Measurements from ENCODE around the gene ARHGAP42. TPM values are rescaled to one million over a fixed set of nuclear protein-coding genes. Genes with fewer than 3 reads are reported as not detected.

Gene ARHGAP42
- total and polyA plus RNA-seq, 10 of the 15 experiments (the other 5 are each of a cell fraction or from before 2014, with no cell fraction given), result 1.8 to 6.3 (median 3.2) TPM

DNA sequence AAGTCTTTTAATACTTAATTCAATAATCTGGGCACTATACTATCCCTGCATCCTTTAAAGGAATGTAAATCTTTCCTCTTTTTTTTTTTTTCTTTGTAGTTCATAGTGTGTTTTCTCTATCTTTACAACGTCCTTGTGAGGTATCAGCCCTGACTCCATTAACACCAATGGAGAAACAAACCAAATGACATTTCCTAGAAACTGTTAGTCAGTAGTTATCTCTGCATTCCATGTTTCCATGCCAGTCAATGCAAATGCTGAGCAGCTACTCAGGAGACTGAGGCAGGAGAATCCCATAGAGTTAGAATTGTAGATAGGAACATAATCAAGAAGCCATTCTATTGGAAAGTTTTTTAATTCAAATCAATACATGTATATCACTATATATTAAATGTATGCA, 182.2 kb downstream of the ARHGAP42 start:
- ATAC-seq (no peak), FAIRE-seq (no peak), DNase-seq (ENCODE audit: low read depth, low spot score) (no peak)
- H3K4me2 ChIP-seq (ENCODE audit: control insufficient read depth, insufficient read depth), result no peak overlapping the region
- no peak overlapping the region for H3K4me3 ChIP-seq
- no peak for TF ChIP-seq ATF7 (IDR thresholded peaks at IDR 0.05; ENCODE audit: low read depth)
- TF ChIP-seq SMARCA5 (IDR thresholded peaks at IDR 0.05), result no peak
- no peak for TF ChIP-seq TAF1 (IDR thresholded peaks at IDR 0.05; ENCODE audit: borderline replicate concordance, low read depth, low read length)
- TF ChIP-seq, protein P1, sequence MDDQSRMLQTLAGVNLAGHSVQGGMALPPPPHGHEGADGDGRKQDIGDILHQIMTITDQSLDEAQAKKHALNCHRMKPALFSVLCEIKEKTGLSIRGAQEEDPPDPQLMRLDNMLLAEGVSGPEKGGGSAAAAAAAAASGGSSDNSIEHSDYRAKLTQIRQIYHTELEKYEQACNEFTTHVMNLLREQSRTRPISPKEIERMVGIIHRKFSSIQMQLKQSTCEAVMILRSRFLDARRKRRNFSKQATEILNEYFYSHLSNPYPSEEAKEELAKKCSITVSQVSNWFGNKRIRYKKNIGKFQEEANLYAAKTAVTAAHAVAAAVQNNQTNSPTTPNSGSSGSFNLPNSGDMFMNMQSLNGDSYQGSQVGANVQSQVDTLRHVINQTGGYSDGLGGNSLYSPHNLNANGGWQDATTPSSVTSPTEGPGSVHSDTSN (IDR thresholded peaks at IDR 0.05; ENCODE audit: insufficient replicate concordance, low read depth, low read length), result no peak
- no peak for TF ChIP-seq SMC3 (IDR thresholded peaks at IDR 0.05; ENCODE audit: borderline replicate concordance, low read length)
- TF ChIP-seq EGR1 (IDR thresholded peaks at IDR 0.05; ENCODE audit: borderline replicate concordance in 1 of 2, low read depth in 2 of 2, low read length in 2 of 2), result no peak
- no peak for TF ChIP-seq IRF4 (IDR thresholded peaks at IDR 0.05; ENCODE audit: low read depth, low read length)
- no peak for TF ChIP-seq CBFB (IDR thresholded peaks at IDR 0.05; ENCODE audit: low read depth)
- no peak for TF ChIP-seq ASH2L (IDR thresholded peaks at IDR 0.05; ENCODE audit: borderline replicate concordance, low read depth)
- TF ChIP-seq NR2C1 (IDR thresholded peaks at IDR 0.05), result no peak
- H2AFZ ChIP-seq (ENCODE audit: control insufficient read depth, low read depth, low read length), result no peak overlapping the region
- no peaks in the 10 kb centered on the region for H4K20me1 ChIP-seq (ENCODE audit: control insufficient read depth, insufficient read depth)
- BruUV-seq (replicated peaks), result no TSS peak
- POLR2A ChIA-PET, result no interaction called here
- RAD21 ChIA-PET (ENCODE audit: unreplicated experiment), result no interaction called here
- peaks cover 2% of the 10 kb centered on the region; the same call in 1 of the 3 replicates for H3K9me3 ChIP-seq (replicated peaks; ENCODE audit: control insufficient read depth, insufficient read depth, low read length)
- in situ Hi-C loops (cut with MboI) (no loop called here), intact Hi-C loops (cut with micrococcal nuclease; ENCODE audit: unreplicated experiment) (no loop called here)
- no peaks in the 10 kb centered on the region for H3K36me3 ChIP-seq (ENCODE audit: control insufficient read depth in 2 of 2, insufficient read depth in 2 of 2, low read length in 1 of 2)
- 0% methylated on average over 1 of the region's 1 CpG for whole genome bisulfite sequencing (ENCODE audit: insufficient coverage, insufficient replicate concordance, low lambda C conversion rate, missing lambda C conversion rate)
- peaks cover 7% of the 10 kb centered on the region; the same call in 1 of the 2 replicates for H3K4me1 ChIP-seq (ENCODE audit: control insufficient read depth, insufficient read depth, low read length)
- no peaks in the 10 kb centered on the region; a peak in 1 of 4 replicates for H3K27me3 ChIP-seq (replicated peaks in 1 of 2; ENCODE audit: control insufficient read depth in 2 of 2, insufficient read depth in 2 of 2, low read length in 1 of 2)
- SMC1A ChIA-PET (ENCODE audit: uncharacterized antibody, unreplicated experiment), result no interaction called here
- H3K27ac ChIP-seq (ENCODE audit: control insufficient read depth, insufficient read depth), result no peak overlapping the region
- no peaks in the 10 kb centered on the region for H3K79me2 ChIP-seq (ENCODE audit: control insufficient read depth, insufficient read depth, low read length)
- no peak overlapping the region for H3K9ac ChIP-seq (ENCODE audit: control insufficient read depth, insufficient read depth, low read length)
- CTCF ChIA-PET, result no interaction called here

Data from GM12878 (cell line).